ENCODE measurements around the gene BAHD1.

The BAHD1 gene

DNA sequence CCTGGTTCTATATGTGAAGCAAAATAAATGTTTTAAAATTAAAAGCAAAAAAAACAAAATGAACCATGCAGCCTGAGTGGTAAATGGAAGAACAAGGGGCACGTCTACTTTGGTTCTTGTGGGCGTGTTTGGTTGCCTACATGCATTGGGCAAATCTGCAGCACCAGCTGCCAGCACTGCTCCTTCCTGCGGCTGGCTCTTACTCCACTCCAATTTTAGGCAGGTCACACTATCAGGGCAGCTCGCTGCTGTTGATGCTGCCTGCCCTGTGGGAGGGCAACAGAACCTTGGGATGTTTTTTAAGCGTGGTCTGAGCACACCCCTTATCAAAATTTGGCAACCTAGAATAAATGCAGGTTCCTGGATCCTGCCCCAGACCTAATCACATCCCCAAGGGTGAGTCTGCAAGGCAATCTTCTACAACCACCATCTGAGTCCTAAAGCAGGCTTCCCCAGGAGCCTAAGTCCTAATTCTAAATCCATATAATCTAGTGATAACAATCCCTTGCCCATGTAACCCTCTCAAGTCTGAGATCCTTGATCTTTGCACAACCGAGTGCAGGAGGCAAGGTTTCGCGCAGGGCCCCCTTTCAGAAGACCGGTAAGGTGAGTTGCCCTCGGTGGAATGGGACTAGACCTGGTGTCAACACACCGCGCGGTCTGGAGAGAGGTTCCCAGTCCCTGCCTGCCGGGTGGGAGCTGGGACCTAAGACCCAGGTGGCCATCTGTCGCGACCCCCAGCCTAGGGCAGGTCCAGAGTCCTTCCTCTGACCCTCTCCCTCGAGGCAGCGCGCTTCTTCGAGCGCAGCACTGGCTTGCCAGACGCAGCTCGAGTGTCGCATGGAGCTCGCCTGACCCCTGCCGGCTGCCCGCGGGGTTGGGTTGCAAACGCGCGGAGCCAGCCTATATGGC lies 19.3 kb upstream of the BAHD1 start:
- in situ Hi-C loops (cut with HindIII; ENCODE audit: low sequenced_read_pairs), result no loop called here

DNA sequence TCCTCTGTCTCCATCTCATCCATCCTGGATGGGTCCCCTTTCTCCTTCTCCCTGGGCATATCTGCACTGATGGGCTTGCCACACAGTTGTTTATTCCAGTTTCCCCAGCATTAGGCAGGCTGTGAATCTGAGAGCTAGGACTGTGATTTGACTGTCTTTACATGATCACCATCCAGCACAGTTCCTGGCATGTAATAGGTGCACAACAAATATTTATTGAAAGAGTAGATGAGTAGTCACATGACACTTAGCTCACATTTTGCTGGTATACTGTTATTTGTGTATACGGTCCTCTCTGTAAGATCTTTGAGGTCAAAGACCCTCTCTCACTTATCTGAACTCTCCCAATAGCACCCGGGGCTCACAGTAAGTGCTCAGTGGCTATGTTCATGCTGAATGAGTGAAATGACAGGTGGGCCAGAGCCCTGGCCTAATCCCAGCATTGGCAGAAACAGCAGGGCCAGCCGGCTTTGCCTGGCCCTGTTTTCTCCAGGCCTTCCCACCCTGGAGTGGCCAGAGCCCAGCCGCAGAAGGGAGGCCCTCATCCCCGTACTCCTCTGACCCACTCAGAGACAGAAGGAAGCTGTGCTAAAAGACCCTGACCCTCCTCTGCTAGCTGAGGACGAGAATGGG lies 16.2 kb upstream of the BAHD1 start:
- in situ Hi-C loops (cut with HindIII; ENCODE audit: low sequenced_read_pairs), result no loop called here

DNA sequence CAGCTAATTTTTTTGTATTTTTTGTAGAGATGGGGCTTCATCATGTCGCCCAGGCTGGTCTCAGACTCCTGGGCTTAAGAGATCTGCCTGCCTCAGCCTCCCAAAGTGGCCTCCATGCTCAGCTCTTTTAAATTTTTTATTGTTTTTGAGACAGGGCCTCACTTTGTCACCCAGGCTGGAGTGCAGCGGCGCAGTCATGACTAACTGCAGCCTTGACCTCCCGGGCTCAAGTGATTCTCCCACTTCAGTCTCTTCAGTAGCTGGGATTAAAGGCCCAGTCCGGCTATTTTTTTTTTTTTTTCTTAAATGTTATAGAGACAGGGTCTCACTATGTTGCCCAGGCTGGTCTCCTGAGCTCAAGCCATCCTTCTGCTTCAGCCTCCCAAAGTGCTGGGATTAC lies 15.1 kb upstream of the BAHD1 start:
- in situ Hi-C loops (cut with HindIII; ENCODE audit: low sequenced_read_pairs), result no loop called here

DNA sequence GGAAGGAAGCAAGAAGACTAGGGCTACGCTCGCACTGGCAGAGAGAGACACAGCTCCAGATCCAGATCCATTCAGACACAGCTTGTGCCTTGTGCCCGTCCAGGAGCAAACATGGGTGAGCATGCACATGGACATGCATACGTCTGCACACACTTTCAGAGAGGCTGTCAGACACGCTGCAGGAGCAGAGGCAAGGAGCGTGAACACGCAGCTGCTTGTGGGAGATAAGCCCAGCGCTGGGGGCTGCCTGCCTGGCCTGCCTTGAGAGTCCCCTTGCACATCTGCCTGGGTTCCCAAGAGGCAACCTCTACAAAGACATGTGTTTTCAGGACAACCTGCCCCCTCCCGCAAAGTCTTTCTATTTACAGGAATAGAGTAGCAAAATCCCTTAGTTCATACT lies 13.6 kb upstream of the BAHD1 start:
- in situ Hi-C loops (cut with HindIII; ENCODE audit: low sequenced_read_pairs), result no loop called here

DNA sequence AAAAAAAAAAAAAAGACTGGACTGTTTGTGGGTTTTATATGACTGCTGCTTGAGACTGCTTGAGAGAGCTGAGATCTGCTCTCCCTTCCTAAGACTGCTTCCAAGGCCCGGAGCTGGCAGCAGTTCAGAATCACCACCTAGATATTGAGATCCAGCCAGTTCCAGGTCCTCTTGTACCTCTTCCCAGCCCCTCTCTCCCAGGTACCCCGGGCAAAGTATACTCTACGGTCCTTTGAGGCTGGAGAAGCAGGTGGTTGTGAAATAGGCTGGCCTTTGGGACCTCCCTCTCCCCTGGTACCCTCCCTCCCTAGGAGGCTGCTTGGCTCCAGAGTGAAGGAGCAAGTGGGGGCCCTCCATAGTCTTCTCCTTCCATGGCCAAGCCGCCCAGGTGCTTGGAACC lies 12.6 kb upstream of the BAHD1 start:
- in situ Hi-C loops (cut with HindIII; ENCODE audit: low sequenced_read_pairs), result no loop called here

DNA sequence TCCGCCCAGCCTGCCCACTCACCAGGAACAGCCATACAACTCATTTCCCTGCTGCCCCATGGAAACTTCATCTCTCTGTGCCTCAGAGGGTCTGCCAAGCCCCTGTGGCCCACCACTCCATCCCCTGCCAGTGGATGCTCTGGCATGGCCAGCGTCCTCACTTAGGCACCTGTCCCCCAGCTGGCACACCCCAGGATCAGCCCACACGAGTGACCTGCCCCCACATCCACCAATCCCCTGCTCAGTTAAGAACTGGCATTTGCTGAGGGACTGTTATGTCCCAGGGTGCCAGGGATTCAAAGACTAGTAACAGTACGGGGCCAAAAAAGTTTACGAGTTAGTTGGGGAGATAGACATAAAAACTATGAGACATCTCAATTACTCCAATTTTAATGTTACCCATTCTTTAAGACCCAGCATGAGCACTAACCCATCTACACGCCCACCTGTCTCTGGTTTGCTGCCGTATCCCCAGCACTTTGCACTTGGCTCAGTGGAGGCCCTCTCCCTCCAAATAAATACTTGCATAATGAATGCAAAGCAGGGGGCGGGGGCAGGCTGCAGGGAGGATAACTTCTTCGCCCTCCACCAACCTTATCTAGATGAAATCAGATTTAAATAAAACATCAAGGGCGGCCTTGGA lies 11.6 kb upstream of the BAHD1 start:
- in situ Hi-C loops (cut with HindIII; ENCODE audit: low sequenced_read_pairs), result no loop called here

DNA sequence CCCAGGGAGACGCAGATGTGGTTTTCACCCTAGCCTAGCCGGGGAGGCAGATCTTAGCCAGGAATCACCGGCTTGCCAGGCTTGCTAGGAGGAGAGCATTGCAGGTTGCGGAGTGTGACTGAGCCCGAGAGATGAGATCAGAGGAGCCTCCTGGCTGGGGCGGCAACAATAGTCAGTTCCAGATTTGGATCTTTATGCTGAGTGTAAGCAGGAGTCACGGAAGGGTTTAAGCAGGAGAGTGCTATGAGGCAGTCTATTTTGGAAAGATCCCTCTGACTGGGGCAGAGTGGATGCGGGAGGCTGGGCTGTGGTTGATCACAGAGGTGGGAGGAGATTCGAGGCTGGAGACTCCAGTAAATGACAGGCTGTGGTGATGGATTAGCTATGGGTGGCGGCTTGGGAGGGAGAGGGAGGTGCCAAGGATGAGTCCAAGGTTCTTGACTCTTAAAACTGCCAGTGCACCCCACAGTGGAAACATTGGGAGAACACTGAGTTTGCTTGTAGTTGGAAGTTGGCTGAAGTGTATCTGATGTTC lies 10.4 kb upstream of the BAHD1 start:
- in situ Hi-C loops (cut with HindIII; ENCODE audit: low sequenced_read_pairs), result no loop called here

DNA sequence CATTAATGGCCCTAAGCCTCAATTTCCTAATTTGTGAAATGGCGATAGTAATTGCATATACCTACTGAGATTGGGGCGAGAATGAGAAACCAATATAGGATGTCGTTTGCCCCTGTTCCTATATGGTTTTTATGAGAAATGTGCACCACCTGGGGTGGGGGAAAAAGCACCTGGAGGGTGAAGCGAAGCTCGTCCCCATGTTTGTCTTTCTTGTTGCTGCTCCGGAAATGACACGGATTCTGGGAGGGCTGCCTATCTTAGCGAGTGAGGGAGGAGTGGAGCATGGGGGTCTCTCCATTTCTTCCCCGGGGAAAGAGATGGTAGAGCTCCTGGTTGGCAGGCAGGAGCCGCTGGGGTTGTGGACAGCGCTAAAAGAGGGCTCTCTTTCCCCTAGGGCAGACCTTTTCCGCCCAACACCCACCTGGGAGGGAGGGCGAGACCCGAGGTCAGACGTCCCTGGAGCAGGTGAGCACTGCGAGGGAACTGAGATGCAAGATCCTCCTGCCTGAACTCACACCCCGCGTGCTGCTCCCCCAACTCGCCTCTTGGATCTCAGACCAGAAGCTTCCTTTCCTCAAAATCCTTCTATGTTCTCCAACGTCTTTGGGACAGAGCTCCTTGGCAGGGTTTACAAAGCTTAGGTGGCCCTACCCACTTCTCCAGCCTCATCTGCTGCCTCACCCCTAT lies 5.6 kb upstream of the BAHD1 start:
- in situ Hi-C loops (cut with HindIII; ENCODE audit: low sequenced_read_pairs), result no loop called here

DNA sequence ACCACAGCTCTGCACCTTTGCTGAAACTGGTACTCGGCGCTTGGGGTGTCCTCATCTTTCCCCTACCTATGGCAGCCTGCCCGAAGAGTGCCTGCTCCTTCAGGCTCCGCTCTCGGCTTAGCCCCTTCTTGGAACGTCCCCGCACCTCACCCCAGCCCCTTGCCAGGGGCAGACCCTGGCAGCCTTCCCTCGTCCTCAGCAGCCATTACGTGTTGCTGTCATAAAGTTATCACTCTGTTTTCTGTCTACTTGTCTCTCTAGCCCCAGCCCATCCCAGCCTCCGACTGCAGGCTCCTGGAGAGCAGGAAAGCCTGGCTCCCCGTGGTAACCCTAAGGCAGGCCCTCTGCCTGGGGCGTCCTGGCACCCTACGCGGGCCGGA lies 5.1 kb upstream of the BAHD1 start:
- in situ Hi-C loops (cut with HindIII; ENCODE audit: low sequenced_read_pairs), result no loop called here

DNA sequence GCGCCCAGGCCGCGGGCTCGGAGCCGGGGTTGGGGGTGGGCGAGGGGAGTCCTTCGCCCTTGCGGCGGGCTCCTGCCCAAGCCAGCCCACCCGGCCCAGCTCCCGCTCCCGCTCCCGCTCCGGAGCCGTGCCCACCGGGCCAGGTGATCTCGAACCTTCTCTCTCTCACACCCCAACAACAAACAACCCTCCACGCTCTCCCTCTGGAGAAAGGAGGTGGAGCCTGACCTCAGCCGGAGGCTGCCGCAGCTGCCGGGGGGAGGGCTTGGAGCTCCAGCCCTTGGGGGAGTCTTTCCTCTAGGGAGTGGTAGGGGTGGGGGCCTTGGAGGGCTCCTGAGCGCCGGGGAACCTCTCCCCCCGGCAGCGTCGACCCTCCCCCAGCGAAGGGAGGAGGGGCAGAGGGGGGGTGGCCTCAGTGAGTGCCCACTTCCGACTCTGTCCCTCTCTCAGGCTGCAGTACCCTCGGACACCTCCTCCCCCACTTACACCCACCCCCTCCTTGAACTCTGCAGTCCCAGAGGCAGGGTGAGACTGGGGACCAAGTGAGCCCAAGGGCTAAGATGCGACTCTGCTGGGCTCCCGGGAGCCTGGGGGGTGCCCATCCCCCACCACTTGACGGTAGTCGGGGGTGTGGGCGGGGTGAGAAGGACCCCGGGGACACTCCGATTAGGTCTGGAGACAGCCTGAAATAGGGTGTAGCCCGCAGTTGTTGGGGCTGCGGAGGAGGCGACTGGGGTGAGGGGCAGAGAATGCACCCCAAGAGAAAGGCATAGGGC lies 4.4 kb upstream of the BAHD1 start:
- in situ Hi-C loops (cut with HindIII; ENCODE audit: low sequenced_read_pairs), result no loop called here

DNA sequence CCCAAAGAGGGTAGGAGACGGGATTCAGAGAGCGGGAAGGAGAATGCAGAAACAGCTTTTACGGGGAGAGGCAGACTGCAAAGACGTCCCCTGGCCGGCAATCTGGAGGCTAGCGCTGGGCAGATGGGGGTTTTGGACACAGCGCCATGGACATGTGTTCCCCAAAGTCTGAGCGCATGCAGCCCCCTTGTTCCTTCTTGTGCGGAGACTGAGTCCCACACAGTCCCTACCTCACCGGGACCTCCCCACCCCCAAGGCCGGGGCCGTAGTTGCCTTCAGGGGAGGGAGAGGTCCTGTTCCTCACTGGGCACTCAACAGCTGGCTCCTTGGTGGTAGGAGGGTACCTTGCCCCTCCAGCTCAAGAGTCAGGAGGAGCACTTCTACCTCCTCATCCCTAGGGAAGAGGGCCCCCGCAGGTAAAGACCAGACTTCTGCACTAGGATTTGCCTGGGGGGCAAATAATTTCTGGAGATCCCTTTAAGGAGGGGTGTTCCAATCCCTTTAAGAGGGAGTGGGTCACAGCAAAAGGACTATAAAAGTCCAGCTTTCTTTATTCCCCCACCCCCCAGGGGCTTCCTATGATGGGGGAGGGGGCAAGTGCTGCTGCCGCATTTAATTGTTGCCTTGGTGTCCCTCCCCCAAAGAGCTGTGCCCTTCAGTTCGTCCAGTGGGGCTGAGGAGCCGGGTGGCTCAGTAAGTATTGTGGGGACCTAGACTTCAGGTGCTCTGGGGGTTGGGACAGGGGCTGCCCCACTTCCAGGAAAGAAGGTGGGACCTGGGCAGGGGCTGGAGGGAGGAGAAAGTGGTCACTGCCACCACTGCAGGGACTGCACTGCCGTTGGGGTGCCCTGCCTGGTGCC lies 3.6 kb upstream of the BAHD1 start:
- in situ Hi-C loops (cut with HindIII; ENCODE audit: low sequenced_read_pairs), result no loop called here

DNA sequence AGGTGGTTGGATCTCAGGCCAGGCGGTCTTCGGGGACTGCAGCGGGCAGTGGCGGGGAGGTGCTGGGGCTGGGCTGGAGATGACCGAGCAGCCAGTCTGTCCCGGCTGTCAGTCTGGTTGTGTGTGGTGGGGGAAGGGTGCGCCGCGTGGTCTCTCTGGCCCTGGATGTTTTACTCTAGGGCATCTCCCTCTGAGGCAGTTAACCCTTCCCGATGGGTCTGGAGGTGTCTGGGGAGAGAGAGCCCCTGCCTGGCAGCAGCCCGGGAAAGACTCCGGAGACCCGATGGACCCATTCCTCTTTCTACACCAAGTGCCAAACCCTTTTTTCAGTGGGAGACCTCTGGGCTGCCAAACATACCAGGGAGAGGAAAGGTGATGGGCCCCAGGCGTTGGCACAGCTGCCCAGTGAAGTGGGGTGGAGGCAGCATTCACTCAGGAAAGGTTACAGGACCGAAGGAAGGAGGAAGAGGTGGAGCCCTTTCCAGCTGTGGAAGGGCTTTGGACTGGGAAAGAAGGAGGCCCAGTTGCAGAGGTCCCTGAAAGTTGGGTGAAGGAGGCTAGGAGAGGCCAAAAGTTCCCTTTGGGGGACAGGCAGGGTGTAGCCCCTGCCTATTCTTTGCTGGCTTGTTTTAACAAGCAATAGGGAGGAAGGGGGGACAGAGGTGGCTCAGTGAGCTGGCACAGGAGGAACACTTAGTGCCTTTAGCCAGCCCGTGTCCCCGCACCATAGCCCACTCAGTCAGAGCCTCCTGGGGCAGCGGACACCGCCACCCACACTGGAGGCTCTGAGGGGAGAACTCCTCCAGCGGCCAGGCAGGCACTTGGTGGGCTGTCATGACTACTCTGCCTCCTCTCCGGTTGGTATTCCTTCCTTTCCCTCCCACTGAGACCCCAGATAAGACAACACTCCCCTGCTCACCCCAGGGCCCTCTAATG lies 2.7 kb upstream of the BAHD1 start:
- in situ Hi-C loops (cut with HindIII; ENCODE audit: low sequenced_read_pairs), result no loop called here

DNA sequence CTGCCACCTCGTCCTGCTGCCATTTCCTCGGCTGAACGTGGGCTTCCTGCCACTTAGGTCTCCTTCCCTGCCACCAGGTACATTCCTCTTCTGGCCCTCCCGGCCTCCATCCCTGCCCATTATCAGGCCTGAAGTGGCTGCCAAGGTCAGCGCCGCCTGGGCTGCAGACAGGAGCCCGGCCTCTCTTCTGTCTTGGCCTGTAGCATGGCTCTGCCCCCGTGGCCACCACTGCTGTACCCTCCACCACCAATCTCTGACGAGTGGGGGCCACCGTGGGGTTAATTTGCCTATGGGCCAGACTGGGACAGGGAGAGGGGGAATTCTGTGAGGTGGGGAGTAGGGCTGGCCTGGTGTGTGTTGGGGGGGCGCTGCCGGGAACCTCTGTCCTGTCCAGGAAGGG lies 2.0 kb upstream of the BAHD1 start:
- in situ Hi-C loops (cut with HindIII; ENCODE audit: low sequenced_read_pairs), result no loop called here

DNA sequence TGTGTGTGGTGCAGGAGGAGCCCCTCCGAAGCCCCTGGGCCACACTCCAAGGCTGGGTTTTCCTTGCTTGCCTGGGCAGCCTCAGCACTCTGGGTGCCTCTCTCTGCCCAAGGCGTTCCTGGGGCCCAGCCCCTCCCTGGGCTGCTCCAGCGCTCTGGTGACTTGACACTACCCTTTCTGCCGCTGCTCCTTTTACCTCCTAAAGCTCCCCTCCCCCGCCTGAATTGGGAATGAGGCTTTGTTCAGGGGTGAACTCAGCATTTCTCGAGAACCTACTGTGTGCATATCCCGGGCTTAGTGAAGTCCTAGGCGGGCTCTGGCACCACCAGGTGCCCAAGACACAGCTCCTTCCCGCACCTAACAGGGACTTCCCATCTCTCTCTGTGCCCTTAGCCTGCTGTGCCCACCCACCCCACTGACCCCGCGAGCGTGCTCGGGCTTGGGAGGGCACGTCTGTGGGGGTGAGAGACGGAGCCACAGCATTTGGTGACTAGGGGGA lies 1.2 kb upstream of the BAHD1 start:
- in situ Hi-C loops (cut with HindIII; ENCODE audit: low sequenced_read_pairs), result no loop called here

DNA sequence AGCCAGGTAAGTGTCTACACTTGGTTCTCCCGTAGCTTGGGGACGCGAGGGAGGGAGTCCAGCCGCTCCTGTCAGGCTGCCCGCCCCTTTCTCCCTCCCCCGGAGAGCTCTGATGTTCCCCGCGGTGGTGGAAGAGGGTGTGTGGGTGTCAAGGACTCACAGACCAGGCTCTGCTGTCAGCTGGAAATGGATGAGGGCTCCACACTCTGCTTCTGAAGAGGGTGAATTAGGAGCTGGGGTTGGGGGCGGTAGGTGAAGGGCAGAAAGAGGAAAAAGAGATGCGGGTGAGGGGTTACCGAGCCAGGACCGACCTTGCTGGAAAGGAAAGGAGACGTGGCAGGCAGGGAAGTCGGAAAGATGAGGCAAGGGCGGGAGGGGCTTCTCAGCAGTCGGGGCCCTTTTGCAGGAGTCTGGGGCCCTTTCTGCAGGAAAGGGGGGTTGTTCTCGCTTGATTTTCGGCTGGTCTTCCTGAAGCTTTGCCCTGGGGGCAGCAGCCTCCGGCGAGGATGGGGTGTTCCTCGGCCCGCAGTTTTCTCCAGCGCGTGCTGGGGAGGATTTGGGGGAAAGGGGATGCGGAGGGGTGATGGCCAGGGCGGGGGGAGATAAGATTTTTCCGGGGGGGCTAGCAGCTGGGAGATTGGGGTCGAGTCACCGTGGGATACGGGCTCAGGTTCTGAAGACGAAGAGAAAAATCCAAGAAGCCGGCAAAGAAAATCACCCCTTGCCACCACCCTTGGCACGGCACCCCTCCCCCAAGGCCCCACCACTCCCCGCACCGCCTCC lies 602 bp upstream of the BAHD1 start:
- in situ Hi-C loops (cut with HindIII; ENCODE audit: low sequenced_read_pairs), result no loop called here

DNA sequence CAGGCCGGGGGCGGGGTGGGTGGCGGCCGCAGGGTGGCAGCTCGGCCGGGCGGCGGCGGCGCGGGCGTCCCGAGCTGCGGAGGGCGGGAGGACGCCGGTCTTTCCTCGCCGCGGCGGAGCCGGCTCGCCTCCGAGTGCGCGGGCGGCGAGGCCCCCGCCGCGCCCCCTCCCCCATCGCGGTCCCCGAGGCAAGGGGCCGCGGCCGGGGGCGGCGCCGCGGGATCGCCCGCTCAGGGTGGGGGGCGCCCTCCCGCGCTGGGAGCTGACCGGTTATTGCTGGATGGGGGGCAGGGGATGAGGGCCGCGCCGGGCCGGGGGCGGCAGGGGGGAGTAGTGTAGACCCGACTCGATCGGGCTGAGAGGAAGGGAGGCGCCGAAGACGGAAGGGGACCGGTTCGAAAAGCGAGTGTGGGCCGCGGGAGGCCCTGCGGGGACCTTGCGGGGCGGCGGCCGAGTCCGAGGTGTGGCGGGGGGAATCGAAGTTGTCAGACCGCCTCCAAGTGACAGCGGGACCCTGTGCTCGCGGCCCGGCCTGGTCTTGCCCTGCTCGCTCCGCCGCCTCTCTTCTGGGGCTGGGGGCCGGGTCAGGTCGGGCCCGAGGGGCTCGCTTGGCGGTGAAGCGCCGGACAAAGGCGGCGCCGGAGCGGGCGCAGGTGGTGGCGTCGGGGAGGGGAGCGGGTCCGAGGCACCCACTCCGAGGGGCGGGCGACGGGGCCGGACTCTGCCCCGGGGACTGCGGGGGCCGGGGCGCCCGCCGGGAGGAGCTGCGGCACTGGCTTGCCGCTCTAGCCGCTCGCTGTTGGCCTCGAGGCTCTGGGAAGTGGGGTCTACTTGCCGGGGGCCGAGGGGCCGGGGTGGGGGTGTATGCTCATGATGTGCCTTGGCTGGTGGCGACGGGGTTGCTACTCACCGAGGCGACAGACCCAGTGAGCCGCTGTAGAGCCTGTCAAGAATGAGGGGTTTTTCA lies 1.1 kb downstream of the BAHD1 start:
- in situ Hi-C loops (cut with HindIII; ENCODE audit: low sequenced_read_pairs), result no loop called here
